ENCODE results near the gene CDCP1.

Gene CDCP1

DNA sequence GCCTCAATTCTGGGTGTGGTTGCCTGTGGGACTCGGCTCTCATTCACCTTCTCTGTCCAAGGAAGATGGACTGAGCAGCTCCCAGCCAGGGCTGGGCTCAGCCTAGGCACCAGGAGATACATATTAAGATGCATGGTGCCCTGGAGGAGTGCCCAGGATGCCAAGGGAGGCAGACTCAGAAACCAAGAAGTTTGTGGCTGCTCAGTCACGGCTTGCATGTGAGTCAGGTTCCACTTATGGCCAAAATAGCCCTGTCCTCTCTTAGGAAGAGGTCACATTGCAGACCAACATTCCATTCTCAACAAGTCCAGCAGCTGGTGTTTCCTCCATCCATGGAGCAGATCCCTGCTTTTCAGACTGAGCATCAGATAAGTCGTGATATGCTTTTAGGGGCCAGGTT is 21.8 kb downstream of the CDCP1 start:
- no peaks in the 10 kb centered on the region for H4K20me1 ChIP-seq (ENCODE audit: low read depth, low read length)
- no peak overlapping the region for H3K27ac ChIP-seq (ENCODE audit: low read depth, low read length)
- no peak overlapping the region for H2AFZ ChIP-seq (ENCODE audit: low read depth, low read length, severe bottlenecking)
- H3K9me2 ChIP-seq (replicated peaks; ENCODE audit: insufficient read depth, low read length): no peaks in the 10 kb centered on the region
- no peaks in the 10 kb centered on the region for H3K36me3 ChIP-seq (ENCODE audit: low read length)
- H3K4me3 ChIP-seq (ENCODE audit: insufficient read depth, low read length, poor library complexity, severe bottlenecking): no peak overlapping the region
- no peaks in the 10 kb centered on the region for H3K79me2 ChIP-seq (ENCODE audit: insufficient read depth, low read length)
- no peak overlapping the region for H3K4me2 ChIP-seq (ENCODE audit: low read depth, low read length, poor library complexity, severe bottlenecking)
- H3K9ac ChIP-seq (ENCODE audit: low read length): no peak overlapping the region
- TF ChIP-seq EZH2phosphoT487 (conservative IDR thresholded peaks at IDR 0.05; ENCODE audit: low read length): no peak
- TF ChIP-seq, protein P1, sequence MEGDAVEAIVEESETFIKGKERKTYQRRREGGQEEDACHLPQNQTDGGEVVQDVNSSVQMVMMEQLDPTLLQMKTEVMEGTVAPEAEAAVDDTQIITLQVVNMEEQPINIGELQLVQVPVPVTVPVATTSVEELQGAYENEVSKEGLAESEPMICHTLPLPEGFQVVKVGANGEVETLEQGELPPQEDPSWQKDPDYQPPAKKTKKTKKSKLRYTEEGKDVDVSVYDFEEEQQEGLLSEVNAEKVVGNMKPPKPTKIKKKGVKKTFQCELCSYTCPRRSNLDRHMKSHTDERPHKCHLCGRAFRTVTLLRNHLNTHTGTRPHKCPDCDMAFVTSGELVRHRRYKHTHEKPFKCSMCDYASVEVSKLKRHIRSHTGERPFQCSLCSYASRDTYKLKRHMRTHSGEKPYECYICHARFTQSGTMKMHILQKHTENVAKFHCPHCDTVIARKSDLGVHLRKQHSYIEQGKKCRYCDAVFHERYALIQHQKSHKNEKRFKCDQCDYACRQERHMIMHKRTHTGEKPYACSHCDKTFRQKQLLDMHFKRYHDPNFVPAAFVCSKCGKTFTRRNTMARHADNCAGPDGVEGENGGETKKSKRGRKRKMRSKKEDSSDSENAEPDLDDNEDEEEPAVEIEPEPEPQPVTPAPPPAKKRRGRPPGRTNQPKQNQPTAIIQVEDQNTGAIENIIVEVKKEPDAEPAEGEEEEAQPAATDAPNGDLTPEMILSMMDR (IDR thresholded peaks at IDR 0.05; ENCODE audit: insufficient read depth, low read length, poor library complexity, severe bottlenecking): no peak
- H3F3A ChIP-seq (ENCODE audit: insufficient read depth): no peaks in the 10 kb centered on the region
- no peaks in the 10 kb centered on the region for H3K27me3 ChIP-seq (ENCODE audit: low read length)
- no peaks in the 10 kb centered on the region for H3K9me3 ChIP-seq (ENCODE audit: insufficient read depth, low read length)

DNA sequence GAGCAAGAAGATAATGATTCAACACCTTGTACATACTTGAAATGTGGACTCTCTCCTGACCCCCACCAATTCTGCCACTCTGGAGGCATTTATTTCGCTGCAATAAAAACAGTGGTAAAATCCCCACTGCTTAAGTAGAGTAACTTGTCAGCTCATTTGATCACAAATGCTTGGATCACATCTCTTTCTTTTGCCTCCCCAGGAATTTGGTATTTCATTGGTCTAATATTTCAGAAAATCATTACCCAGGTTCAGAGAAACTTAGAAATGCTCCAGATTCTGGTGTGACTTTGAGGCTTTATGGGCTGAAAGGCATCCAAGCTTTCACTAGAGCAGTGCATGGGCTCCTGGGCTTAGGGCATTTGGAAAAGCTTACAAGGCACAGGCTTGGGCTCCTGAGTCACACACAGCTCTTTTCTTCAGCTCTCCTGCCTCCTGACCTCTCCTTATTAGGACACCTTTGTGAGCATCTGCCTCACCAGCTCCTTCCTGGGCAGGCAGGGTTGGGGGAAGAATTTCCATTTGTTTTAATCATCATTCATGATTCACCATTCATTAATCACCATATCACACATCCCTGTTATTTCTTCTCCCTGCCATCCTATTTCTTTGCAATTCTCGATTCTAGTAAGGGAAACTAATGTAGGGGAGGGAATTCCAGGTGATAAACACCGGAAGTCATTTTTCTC is 22.5 kb downstream of the CDCP1 start:
- H3K27me3 ChIP-seq (ENCODE audit: low read length): no peaks in the 10 kb centered on the region
- H3K79me2 ChIP-seq (ENCODE audit: insufficient read depth, low read length): no peaks in the 10 kb centered on the region
- H3K9ac ChIP-seq (ENCODE audit: low read length): no peak overlapping the region
- no peak overlapping the region for H3K27ac ChIP-seq (ENCODE audit: low read depth, low read length)
- H3K9me2 ChIP-seq (replicated peaks; ENCODE audit: insufficient read depth, low read length): no peaks in the 10 kb centered on the region
- H2AFZ ChIP-seq (ENCODE audit: low read depth, low read length, severe bottlenecking): no peak overlapping the region
- TF ChIP-seq EZH2phosphoT487 (conservative IDR thresholded peaks at IDR 0.05; ENCODE audit: low read length): no peak
- TF ChIP-seq, protein P1 (IDR thresholded peaks at IDR 0.05; ENCODE audit: insufficient read depth, low read length, poor library complexity, severe bottlenecking): no peak
- no peaks in the 10 kb centered on the region for H3K36me3 ChIP-seq (ENCODE audit: low read length)
- no peaks in the 10 kb centered on the region for H4K20me1 ChIP-seq (ENCODE audit: low read depth, low read length)
- no peaks in the 10 kb centered on the region for H3K9me3 ChIP-seq (ENCODE audit: insufficient read depth, low read length)
- no peaks in the 10 kb centered on the region for H3F3A ChIP-seq (ENCODE audit: insufficient read depth)
- H3K4me2 ChIP-seq (ENCODE audit: low read depth, low read length, poor library complexity, severe bottlenecking): no peak overlapping the region
- H3K4me3 ChIP-seq (ENCODE audit: insufficient read depth, low read length, poor library complexity, severe bottlenecking): no peak overlapping the region

DNA sequence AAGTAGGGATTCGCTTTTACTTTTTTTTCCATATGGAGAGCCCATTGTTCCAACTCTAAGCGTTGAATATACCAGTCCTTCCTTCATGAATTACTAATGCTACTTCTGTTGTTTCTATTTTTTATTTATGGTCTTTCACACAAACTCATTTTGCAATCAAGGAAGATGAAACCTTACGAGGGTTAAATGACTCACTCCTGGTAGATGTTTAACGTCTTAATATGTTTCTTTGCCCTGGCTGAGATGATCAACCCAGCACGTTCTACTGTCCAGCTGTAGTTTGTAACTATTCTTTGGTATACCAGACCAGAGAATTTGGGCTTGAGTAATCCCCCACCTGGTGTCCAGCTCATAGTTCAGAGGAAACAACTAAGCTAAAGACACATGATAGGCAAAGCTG is 23.1 kb downstream of the CDCP1 start:
- H4K20me1 ChIP-seq (ENCODE audit: low read depth, low read length): no peaks in the 10 kb centered on the region
- H3K27me3 ChIP-seq (ENCODE audit: low read length): no peaks in the 10 kb centered on the region
- H3K9me3 ChIP-seq (ENCODE audit: insufficient read depth, low read length): no peaks in the 10 kb centered on the region
- no peak overlapping the region for H3K27ac ChIP-seq (ENCODE audit: low read depth, low read length)
- no peak overlapping the region for H3K9ac ChIP-seq (ENCODE audit: low read length)
- no peaks in the 10 kb centered on the region for H3F3A ChIP-seq (ENCODE audit: insufficient read depth)
- TF ChIP-seq, protein P1 (IDR thresholded peaks at IDR 0.05; ENCODE audit: insufficient read depth, low read length, poor library complexity, severe bottlenecking): no peak
- TF ChIP-seq EZH2phosphoT487 (conservative IDR thresholded peaks at IDR 0.05; ENCODE audit: low read length): no peak
- H3K79me2 ChIP-seq (ENCODE audit: insufficient read depth, low read length): no peaks in the 10 kb centered on the region
- no peak overlapping the region for H2AFZ ChIP-seq (ENCODE audit: low read depth, low read length, severe bottlenecking)
- H3K36me3 ChIP-seq (ENCODE audit: low read length): no peaks in the 10 kb centered on the region
- H3K4me3 ChIP-seq (ENCODE audit: insufficient read depth, low read length, poor library complexity, severe bottlenecking): no peak overlapping the region
- no peak overlapping the region for H3K4me2 ChIP-seq (ENCODE audit: low read depth, low read length, poor library complexity, severe bottlenecking)
- H3K9me2 ChIP-seq (replicated peaks; ENCODE audit: insufficient read depth, low read length): no peaks in the 10 kb centered on the region
